Measurements from ENCODE around the gene RASGEF1C.

DNA sequence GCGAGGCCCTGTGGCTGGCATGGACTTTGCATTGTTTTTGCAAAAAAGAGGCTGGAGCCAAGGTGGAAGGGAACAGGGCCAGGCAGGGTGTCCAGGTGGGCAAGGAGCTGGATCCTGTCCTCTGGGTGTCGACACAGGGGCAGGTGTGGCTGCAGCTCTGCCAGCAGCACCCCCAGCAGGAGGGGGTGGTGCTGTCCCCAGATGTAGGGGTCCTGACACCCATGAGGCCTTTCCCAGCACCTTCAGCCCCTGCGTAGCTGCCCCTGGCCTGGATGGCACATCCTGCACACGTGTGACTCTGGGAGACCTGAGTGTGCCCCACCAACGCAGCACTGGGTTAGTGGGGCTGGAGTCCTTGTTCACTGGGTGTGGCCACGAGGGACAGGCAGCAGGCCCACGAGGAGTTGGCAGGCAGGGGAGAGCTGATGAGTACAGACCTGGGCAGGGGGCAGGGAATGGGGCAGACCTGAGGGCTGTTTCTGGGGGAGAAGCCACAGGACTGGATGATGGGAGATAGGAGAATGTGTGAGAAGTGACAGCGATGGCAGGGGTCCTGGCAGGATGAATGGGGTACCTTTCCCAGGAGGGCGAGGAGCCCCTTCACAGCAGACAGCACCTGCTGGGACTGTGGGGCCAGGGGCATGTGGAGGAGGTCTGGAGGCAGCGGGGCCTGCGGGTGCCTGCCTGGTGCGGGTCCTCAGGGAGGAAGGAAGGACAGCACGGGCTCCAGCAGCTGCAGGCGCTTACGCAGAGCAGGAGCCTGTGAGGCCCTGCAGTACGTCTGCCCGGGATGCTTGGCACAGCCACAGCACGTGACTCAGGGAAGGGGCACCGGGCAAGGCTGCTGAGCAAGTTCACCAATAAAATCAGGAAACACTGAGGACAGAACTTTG is 3.6 kb upstream of the RASGEF1C start:
- TF ChIP-seq, protein P1, sequence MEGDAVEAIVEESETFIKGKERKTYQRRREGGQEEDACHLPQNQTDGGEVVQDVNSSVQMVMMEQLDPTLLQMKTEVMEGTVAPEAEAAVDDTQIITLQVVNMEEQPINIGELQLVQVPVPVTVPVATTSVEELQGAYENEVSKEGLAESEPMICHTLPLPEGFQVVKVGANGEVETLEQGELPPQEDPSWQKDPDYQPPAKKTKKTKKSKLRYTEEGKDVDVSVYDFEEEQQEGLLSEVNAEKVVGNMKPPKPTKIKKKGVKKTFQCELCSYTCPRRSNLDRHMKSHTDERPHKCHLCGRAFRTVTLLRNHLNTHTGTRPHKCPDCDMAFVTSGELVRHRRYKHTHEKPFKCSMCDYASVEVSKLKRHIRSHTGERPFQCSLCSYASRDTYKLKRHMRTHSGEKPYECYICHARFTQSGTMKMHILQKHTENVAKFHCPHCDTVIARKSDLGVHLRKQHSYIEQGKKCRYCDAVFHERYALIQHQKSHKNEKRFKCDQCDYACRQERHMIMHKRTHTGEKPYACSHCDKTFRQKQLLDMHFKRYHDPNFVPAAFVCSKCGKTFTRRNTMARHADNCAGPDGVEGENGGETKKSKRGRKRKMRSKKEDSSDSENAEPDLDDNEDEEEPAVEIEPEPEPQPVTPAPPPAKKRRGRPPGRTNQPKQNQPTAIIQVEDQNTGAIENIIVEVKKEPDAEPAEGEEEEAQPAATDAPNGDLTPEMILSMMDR (IDR thresholded peaks at IDR 0.05): no peak
- TF ChIP-seq EZH2 (IDR thresholded peaks at IDR 0.05) (no peak), EZH2phosphoT487 (IDR thresholded peaks at IDR 0.05) (no peak)
